ENCODE results near the gene PHOX2A.

- TF ChIP-seq CTCF (IDR thresholded peaks at IDR 0.05) (no peak), POLR2A (IDR thresholded peaks at IDR 0.05) (no peak)
Measured at GRCh38 chr11:72224564-72225410, 19.2 kb downstream of the PHOX2A start, which contains the start of gene INPPL1.
